T-helper 17 cell (primary cell): ENCODE measurements around the gene IQSEC1. TPM values are rescaled to one million over a fixed set of nuclear protein-coding genes. Genes with fewer than 3 reads are reported as not detected.
"Not testable (repeated sequence)": the region's sequence is repeated elsewhere in the genome, so short reads cannot be mapped to it uniquely, and the experiment has no call there.

ENCODE experiments used
- ATAC-seq: fragments of 150-1000 bp; cut with Tn5 transposase; 2 replicates; pipeline ENCODE4 v1.10.0; 2021; ENCODE audit warnings: mild to moderate bottlenecking, moderate library complexity
- DNase-seq, 3 donors: peaks; one replicate each; pipeline versions ENCODE4 v3.0.0 to v3.0.0-alpha.2; 2020 to 2021
- H3K9me3 ChIP-seq: one replicate; pipeline ENCODE4 v1.7.0; 2013; ENCODE audit warnings: low read length, mild to moderate bottlenecking; ENCODE audit not compliant: control insufficient read depth, poor library complexity, severe bottlenecking
- H3K27ac Mint-ChIP-seq: one replicate; pipeline ENCODE4 v1.8.0; 2022; ENCODE audit warnings: mild to moderate bottlenecking, moderate library complexity, mixed read lengths
- H3K27me3 Mint-ChIP-seq: one replicate; pipeline ENCODE4 v1.8.0; 2022; ENCODE audit warnings: mixed read lengths
- H3K36me3 Mint-ChIP-seq: one replicate; pipeline ENCODE4 v1.8.0; 2022; ENCODE audit warnings: low read depth, mixed read lengths
- H3K4me1 Mint-ChIP-seq: one replicate; pipeline ENCODE4 v1.8.0; 2022; ENCODE audit warnings: mild to moderate bottlenecking, mixed read lengths
- H3K4me3 Mint-ChIP-seq: one replicate; pipeline ENCODE4 v1.8.0; 2022; ENCODE audit warnings: mild to moderate bottlenecking, moderate library complexity, mixed read lengths
- total RNA-seq, 4 donors: library from RNA in 2 of 4; stranded (reverse) in 2 of 4; gene quantifications; one replicate each; pipeline ENCODE4 v1.2.3 and lab custom pipeline; 2022 to 2026

Gene IQSEC1
- total RNA-seq, 2 donors from 2014 or later = 114 to 128 TPM

DNA sequence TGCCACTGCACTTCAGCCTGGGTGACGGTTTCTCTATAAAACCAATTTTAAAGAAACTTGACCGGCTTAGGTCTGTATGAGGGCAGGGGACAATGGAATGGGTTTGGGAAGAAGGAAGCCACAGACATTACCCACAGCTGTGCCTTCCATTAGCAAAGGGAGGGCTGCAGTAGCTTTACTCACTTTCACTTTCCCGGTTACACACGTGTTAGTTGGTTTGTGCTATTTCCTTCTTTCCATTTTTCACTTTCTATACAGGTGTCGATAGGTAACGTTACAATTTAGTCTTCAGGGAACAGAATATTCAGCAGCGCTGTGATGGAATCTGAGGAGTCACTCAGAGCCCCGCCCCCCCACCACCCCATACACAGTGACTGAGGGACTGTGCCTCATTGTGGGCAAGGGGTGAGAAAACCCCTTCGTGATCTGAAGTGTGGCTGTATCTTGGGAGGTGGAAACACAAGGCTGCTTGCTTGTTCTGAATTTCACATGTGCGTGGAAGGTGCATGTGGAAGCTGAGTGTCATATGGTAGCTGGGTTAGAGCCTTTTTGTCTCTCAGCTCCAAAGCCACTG is 187.0 kb downstream of the IQSEC1 start:
- Mint-ChIP-seq H3K27me3 (peaks cover 54% of the 10 kb centered on the region), H3K4me3 (peak overlapping the region; percentile 50), H3K36me3 (peaks cover 2% of the 10 kb centered on the region), H3K4me1 (peaks cover 15% of the 10 kb centered on the region), H3K27ac (no peak overlapping the region)
- ATAC-seq (peak; percentile 54), DNase-seq (no peak)
- H3K9me3 ChIP-seq = no peaks in the 10 kb centered on the region

DNA sequence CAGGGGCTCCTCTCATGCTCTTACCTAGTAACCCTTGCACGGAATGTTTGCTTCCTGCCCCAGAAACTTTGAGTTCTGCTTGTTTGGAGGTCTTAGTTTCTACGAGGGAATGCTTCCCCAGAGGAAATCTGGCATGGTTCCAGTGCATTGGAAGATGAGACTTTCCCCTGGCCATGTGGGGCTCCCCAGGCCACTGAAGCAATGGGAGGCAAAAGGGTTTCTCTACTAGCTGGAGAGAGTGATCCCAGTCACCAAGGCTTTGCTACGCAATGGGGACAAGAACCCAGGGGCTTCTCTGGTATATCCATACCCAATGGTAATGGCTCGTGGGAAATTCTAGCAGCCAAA is 187.7 kb downstream of the IQSEC1 start:
- DNase-seq = no peak
- ATAC-seq = no peak
- Mint-ChIP-seq H3K4me3 (peak overlapping the region; percentile 50), H3K36me3 (peaks cover 2% of the 10 kb centered on the region), H3K4me1 (peaks cover 12% of the 10 kb centered on the region), H3K27me3 (peaks cover 47% of the 10 kb centered on the region), H3K27ac (no peak overlapping the region)
- H3K9me3 ChIP-seq = no peaks in the 10 kb centered on the region

DNA sequence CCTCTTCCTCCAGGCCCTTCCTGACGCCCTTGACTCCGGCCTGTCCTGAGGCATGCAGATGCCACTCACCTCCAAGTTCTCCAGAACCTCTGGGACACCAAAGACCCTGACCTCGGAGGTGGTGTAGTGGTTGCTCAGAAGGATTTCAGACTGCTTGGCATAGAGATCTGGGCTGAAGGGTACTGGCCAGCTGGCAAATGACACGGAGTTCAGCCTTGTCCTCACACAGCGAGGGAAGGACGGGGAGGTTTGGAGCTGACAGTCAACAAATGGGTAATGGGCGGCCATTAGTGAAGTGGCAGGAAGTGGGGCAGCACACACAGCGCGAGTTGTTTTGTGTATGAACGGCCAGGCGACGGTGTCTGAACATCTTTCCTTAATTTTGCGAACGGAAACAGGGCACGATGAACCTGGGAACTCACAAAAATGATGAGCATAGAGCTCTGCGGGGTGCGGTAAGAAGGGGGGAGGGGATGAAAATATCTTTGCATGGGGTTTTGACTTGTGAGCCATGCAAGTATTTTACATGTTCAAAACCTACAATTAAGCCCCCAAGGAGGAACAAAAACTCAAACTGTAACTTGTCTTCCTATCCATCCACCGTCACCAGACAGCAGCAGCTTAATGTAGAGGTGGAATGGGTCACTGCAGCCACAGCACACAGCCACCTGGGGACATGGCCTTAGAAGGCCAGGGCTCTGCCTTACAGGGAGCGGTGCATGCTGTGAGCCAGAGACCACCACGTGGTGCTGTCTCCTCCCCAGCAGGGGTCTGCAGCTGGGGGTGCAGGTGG is 188.2 kb downstream of the IQSEC1 start:
- Mint-ChIP-seq H3K4me3 (no peak overlapping the region), H3K27ac (no peak overlapping the region), H3K4me1 (peaks cover 11% of the 10 kb centered on the region), H3K27me3 (peaks cover 42% of the 10 kb centered on the region), H3K36me3 (peaks cover 2% of the 10 kb centered on the region)
- H3K9me3 ChIP-seq = no peaks in the 10 kb centered on the region
- no peak for DNase-seq
- ATAC-seq = no peak

DNA sequence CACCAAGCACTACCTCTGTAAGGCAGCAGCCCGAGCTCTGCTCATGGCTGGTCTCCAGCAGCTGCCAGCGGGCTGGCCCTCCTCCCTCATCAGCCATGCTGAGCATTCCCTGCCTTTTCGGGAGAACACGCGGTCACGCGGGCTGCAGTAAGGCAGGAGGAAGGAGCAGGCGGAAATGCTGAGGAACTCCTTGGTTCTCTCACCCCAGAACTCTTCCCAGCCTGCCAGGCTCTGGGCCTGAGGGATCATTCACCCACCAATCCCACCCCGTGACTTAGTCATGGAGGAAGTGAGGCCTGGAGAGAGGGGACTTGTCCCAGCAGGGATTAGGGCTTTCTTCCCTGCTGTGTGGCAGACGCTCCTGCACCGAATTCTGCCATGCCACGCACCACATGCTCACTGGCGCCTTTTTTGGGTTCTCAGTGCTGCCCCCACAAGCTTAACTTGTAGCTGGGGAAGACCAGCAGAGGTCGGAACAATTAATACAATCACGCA is 189.0 kb downstream of the IQSEC1 start:
- no peak overlapping the region for H3K27ac Mint-ChIP-seq
- DNase-seq = no peak
- no peaks in the 10 kb centered on the region for H3K9me3 ChIP-seq
- H3K36me3 Mint-ChIP-seq = peaks cover 2% of the 10 kb centered on the region
- no peak for ATAC-seq
- no peak overlapping the region for H3K4me3 Mint-ChIP-seq
- peaks cover 36% of the 10 kb centered on the region for H3K27me3 Mint-ChIP-seq
- peaks cover 8% of the 10 kb centered on the region for H3K4me1 Mint-ChIP-seq

DNA sequence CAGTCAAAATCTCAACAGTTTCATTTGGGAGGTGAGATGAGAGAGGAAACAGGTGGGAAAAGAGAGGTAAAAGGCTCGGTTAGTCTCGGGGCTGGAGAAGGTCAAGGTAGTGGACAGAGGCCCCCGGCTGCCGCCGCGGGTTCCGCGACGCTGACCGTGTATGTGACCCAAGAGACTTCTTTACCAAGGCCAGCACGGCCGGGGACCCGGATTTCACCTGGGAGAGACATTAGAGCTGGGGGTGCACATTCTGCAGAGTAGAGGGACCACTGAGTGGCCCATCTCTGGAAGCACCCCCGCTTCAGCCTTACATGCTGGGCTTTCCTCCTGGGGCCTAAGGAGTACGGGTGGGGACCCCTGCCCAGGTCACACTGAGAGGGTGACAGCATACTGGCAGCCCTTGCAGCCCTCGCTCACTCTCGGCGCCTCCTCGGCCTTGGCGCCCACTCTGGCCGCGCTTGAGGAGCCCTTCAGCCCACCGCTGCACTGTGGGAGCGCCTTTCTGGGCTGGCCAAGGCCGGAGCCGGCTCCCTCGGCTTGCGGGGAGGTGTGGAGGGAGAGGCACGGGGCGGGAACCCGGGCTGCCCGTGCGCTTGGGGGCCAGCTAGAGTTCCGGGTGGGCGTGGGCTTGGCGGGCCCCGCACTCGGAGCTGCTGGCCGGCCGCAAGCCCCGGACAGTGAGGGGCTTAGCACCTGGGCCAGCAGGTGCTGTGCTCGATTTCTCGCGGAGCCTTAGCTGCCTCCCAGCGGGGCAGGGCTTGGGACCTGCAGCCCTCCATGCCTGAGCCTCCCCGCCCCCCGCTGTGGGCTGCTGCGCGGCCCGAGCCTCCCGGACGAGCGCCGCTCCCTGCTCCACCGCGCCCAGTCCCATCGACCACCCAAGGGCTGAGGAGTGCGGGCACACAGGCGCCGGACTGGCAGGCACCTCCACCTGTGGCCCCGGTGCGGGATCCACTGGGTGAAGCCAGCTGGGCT is 190.6 kb downstream of the IQSEC1 start:
- peaks cover 23% of the 10 kb centered on the region for H3K27me3 Mint-ChIP-seq
- no peak for ATAC-seq
- no peak for DNase-seq
- peaks cover 2% of the 10 kb centered on the region for H3K36me3 Mint-ChIP-seq
- H3K4me1 Mint-ChIP-seq = peaks cover 8% of the 10 kb centered on the region
- no peaks in the 10 kb centered on the region for H3K9me3 ChIP-seq
- H3K4me3 Mint-ChIP-seq = no peak overlapping the region
- H3K27ac Mint-ChIP-seq = no peak overlapping the region

GRCh38 chr3:12881858-12882257 is 191.4 kb downstream of the IQSEC1 start:
- not testable (repeated sequence) for H3K9me3 ChIP-seq, H3K4me3 Mint-ChIP-seq, ATAC-seq, H3K36me3 Mint-ChIP-seq, H3K4me1 Mint-ChIP-seq, DNase-seq
- H3K27ac Mint-ChIP-seq = peak overlapping the region; percentile 34
- H3K27me3 Mint-ChIP-seq = peaks cover 15% of the 10 kb centered on the region

GRCh38 chr3:12879191-12879815 is 193.9 kb downstream of the IQSEC1 start:
- H3K4me3 Mint-ChIP-seq = no peak overlapping the region
- peaks cover 19% of the 10 kb centered on the region for H3K27me3 Mint-ChIP-seq
- no peaks in the 10 kb centered on the region for H3K9me3 ChIP-seq
- no peaks in the 10 kb centered on the region for H3K36me3 Mint-ChIP-seq
- ATAC-seq = no peak
- DNase-seq = no peak
- H3K27ac Mint-ChIP-seq = no peak overlapping the region
- H3K4me1 Mint-ChIP-seq = peaks cover 2% of the 10 kb centered on the region

GRCh38 chr3:12878758-12879157 is 194.5 kb downstream of the IQSEC1 start:
- DNase-seq, H3K9me3 ChIP-seq, ATAC-seq, H3K4me1 Mint-ChIP-seq, H3K36me3 Mint-ChIP-seq, H3K4me3 Mint-ChIP-seq, H3K27ac Mint-ChIP-seq: not testable (repeated sequence)
- peaks cover 21% of the 10 kb centered on the region for H3K27me3 Mint-ChIP-seq

GRCh38 chr3:12878141-12878574 is 195.1 kb downstream of the IQSEC1 start:
- Mint-ChIP-seq H3K36me3 (no peaks in the 10 kb centered on the region), H3K4me1 (peaks cover 2% of the 10 kb centered on the region), H3K27me3 (peaks cover 25% of the 10 kb centered on the region), H3K27ac (no peak overlapping the region), H3K4me3 (no peak overlapping the region)
- no peak for DNase-seq
- no peak for ATAC-seq
- H3K9me3 ChIP-seq = no peaks in the 10 kb centered on the region

- Mint-ChIP-seq H3K4me1 (peaks cover 2% of the 10 kb centered on the region), H3K4me3 (no peak overlapping the region), H3K36me3 (no peaks in the 10 kb centered on the region), H3K27me3 (peaks cover 31% of the 10 kb centered on the region), H3K27ac (no peak overlapping the region)
- no peaks in the 10 kb centered on the region for H3K9me3 ChIP-seq
- no peak for DNase-seq
- ATAC-seq = no peak
These were observed 196.2 kb downstream of the IQSEC1 start for GRCh38 chr3:12877040-12877439.

GRCh38 chr3:12875857-12876836 is 197.1 kb downstream of the IQSEC1 start:
- peaks cover 31% of the 10 kb centered on the region for H3K27me3 Mint-ChIP-seq
- H3K27ac Mint-ChIP-seq = no peak overlapping the region
- peaks cover 4% of the 10 kb centered on the region for H3K4me1 Mint-ChIP-seq
- H3K36me3 Mint-ChIP-seq = no peaks in the 10 kb centered on the region
- DNase-seq (no peak), ATAC-seq (peak; percentile 41)
- no peak overlapping the region for H3K4me3 Mint-ChIP-seq
- no peaks in the 10 kb centered on the region for H3K9me3 ChIP-seq
